Activated naive CD8-positive, alpha-beta T cell treated with anti-CD3 and anti-CD28 coated beads, Interleukin-2, amount 10 ng/mL, durations not matched to agents 7 days and 5 days (primary cell): Measurements from ENCODE around the gene NOP14. TPM values are rescaled to one million over a fixed set of nuclear protein-coding genes. Genes with fewer than 3 reads are reported as not detected.

ENCODE experiments used
- ATAC-seq: fragments of 150-1000 bp; cut with Tn5 transposase; one replicate; pipeline ENCODE4 v1.10.0; 2021; ENCODE audit warnings: low read depth, moderate library complexity
- POLR2A ChIA-PET: fragments of 350-600 bp; sonication (Branson Sonifier 250); formaldehyde crosslinking; loops from one replicate; lab custom pipeline; 2021; ENCODE audit warnings: antibody characterized with exemption; lab: Charles Lee
- DNase-seq: peaks from one replicate; pipeline ENCODE4 v3.0.0; 2021
- H3K27ac Mint-ChIP-seq: one replicate; pipeline ENCODE4 v1.8.0; 2022; ENCODE audit warnings: mild to moderate bottlenecking, mixed read lengths
- H3K27me3 Mint-ChIP-seq: one replicate; pipeline ENCODE4 v1.8.0; 2022; ENCODE audit warnings: mild to moderate bottlenecking, moderate library complexity, mixed read lengths
- H3K36me3 Mint-ChIP-seq: one replicate; pipeline ENCODE4 v1.8.0; 2021; ENCODE audit warnings: mild to moderate bottlenecking, mixed read lengths
- H3K4me1 Mint-ChIP-seq: one replicate; pipeline ENCODE4 v1.8.0; 2021; ENCODE audit warnings: mixed read lengths
- H3K4me3 Mint-ChIP-seq: one replicate; pipeline ENCODE4 v1.8.0; 2022; ENCODE audit warnings: mild to moderate bottlenecking, moderate library complexity, mixed read lengths
- H3K9me3 Mint-ChIP-seq: one replicate; pipeline ENCODE4 v1.8.0; 2021; ENCODE audit warnings: mixed read lengths
- total RNA-seq, 2 experiments: library from RNA; stranded (reverse); gene quantifications; one replicate each; pipeline ENCODE4 v1.2.3, GENCODE V29; 2021

NOP14 gene
- total RNA-seq, 2 experiments from 2014 or later = 36.8 to 40.3 TPM

GRCh38 chr4:2935762-2936743 is 27.2 kb downstream of the NOP14 start:
- no peaks in the 10 kb centered on the region for H3K27me3 Mint-ChIP-seq
- H3K4me3 Mint-ChIP-seq = peak overlapping the region; percentile 87
- no peak for ATAC-seq
- POLR2A ChIA-PET = interaction anchor here (0.8 to 2.3 kb wide), 18 partner anchors 8 to 467 kb away, joined by 3 to 12 read pairs (median 4); partner anchors contain the start of genes GRK4, NOP14 and RNF4
- H3K9me3 Mint-ChIP-seq = no peaks in the 10 kb centered on the region
- H3K36me3 Mint-ChIP-seq = peaks cover 13% of the 10 kb centered on the region
- peak; percentile 32 for DNase-seq
- H3K4me1 Mint-ChIP-seq = peaks cover 37% of the 10 kb centered on the region
- H3K27ac Mint-ChIP-seq = peak overlapping the region; percentile 88

- H3K27ac Mint-ChIP-seq = peak overlapping the region; percentile 88
- peaks cover 37% of the 10 kb centered on the region for H3K4me1 Mint-ChIP-seq
- H3K36me3 Mint-ChIP-seq = peaks cover 13% of the 10 kb centered on the region
- ATAC-seq (peak; percentile 62), DNase-seq (peak; percentile 99)
- H3K9me3 Mint-ChIP-seq = no peaks in the 10 kb centered on the region
- peak overlapping the region; percentile 87 for H3K4me3 Mint-ChIP-seq
- H3K27me3 Mint-ChIP-seq = no peaks in the 10 kb centered on the region
- POLR2A ChIA-PET = interaction anchor here (0.8 to 2.3 kb wide), 18 partner anchors 9 to 466 kb away, joined by 3 to 12 read pairs (median 4); partner anchors contain the start of genes GRK4, NOP14 and RNF4
Measured at GRCh38 chr4:2934813-2935761, 28.1 kb downstream of the NOP14 start.

- Mint-ChIP-seq H3K27ac (peak overlapping the region; percentile 51), H3K4me3 (peak overlapping the region; percentile 87), H3K36me3 (peaks cover 12% of the 10 kb centered on the region), H3K4me1 (peaks cover 36% of the 10 kb centered on the region), H3K9me3 (no peaks in the 10 kb centered on the region), H3K27me3 (no peaks in the 10 kb centered on the region)
- peak; percentile 5 for ATAC-seq
- POLR2A ChIA-PET = interaction anchor here (1.0 to 2.3 kb wide), 6 partner anchors 10 to 465 kb away, joined by 3 to 12 read pairs (median 4); partner anchors contain the start of gene RNF4
- DNase-seq = peak; percentile 61
Measured at GRCh38 chr4:2934077-2934812, 29.0 kb downstream of the NOP14 start.

- Mint-ChIP-seq H3K27ac (peak overlapping the region; percentile 88), H3K36me3 (peaks cover 10% of the 10 kb centered on the region), H3K9me3 (no peaks in the 10 kb centered on the region), H3K4me3 (peak overlapping the region; percentile 79), H3K4me1 (peaks cover 32% of the 10 kb centered on the region), H3K27me3 (no peaks in the 10 kb centered on the region)
- POLR2A ChIA-PET = no interaction called here
- ATAC-seq (no peak), DNase-seq (peak; percentile 43)
Measured at GRCh38 chr4:2933566-2934076, 29.6 kb downstream of the NOP14 start.

- ATAC-seq (no peak), DNase-seq (peak; percentile 52)
- Mint-ChIP-seq H3K27me3 (no peaks in the 10 kb centered on the region), H3K9me3 (no peaks in the 10 kb centered on the region), H3K4me1 (peaks cover 32% of the 10 kb centered on the region), H3K27ac (peak overlapping the region; percentile 88), H3K4me3 (peak overlapping the region; percentile 79), H3K36me3 (peaks cover 11% of the 10 kb centered on the region)
- POLR2A ChIA-PET = no interaction called here
Measured at GRCh38 chr4:2932951-2933565, 30.1 kb downstream of the NOP14 start.

GRCh38 chr4:2932321-2932950 is 30.8 kb downstream of the NOP14 start:
- POLR2A ChIA-PET = interaction anchor here (0.9 to 1.0 kb wide), 3 partner anchors 10 to 168 kb away, joined by 3 read pairs; no protein-coding TSS in a partner anchor

GRCh38 chr4:2931512-2932301 is 31.5 kb downstream of the NOP14 start:
- H3K4me1 Mint-ChIP-seq = peaks cover 26% of the 10 kb centered on the region
- peaks cover 12% of the 10 kb centered on the region for H3K36me3 Mint-ChIP-seq
- POLR2A ChIA-PET = interaction anchor here (0.9 to 1.0 kb wide), 3 partner anchors 9 to 168 kb away, joined by 3 read pairs; no protein-coding TSS in a partner anchor
- peak overlapping the region; percentile 79 for H3K4me3 Mint-ChIP-seq
- peak overlapping the region; percentile 84 for H3K27ac Mint-ChIP-seq
- DNase-seq (peak; percentile 70), ATAC-seq (peak; percentile 56)
- H3K27me3 Mint-ChIP-seq = no peaks in the 10 kb centered on the region
- H3K9me3 Mint-ChIP-seq = no peaks in the 10 kb centered on the region

More at GRCh38 chr4:2932321-2932950, 30.8 kb downstream of the NOP14 start:
- Mint-ChIP-seq H3K36me3 (peaks cover 12% of the 10 kb centered on the region), H3K4me3 (peak overlapping the region; percentile 79), H3K27ac (peak overlapping the region; percentile 88), H3K4me1 (peaks cover 31% of the 10 kb centered on the region), H3K9me3 (no peaks in the 10 kb centered on the region), H3K27me3 (no peaks in the 10 kb centered on the region)
- DNase-seq (peak; percentile 43), ATAC-seq (peak; percentile 2)

- H3K27me3 Mint-ChIP-seq = no peaks in the 10 kb centered on the region
- DNase-seq (peak; percentile 37), ATAC-seq (no peak)
- H3K4me1 Mint-ChIP-seq = peaks cover 19% of the 10 kb centered on the region
- H3K4me3 Mint-ChIP-seq = no peak overlapping the region
- no peaks in the 10 kb centered on the region for H3K9me3 Mint-ChIP-seq
- peak overlapping the region; percentile 61 for H3K27ac Mint-ChIP-seq
- H3K36me3 Mint-ChIP-seq = peaks cover 12% of the 10 kb centered on the region
- POLR2A ChIA-PET = interaction anchor here (1.0 kb wide), 2 partner anchors 8 to 167 kb away, joined by 3 read pairs; no protein-coding TSS in a partner anchor
Measured at GRCh38 chr4:2930758-2931511, 32.3 kb downstream of the NOP14 start.

GRCh38 chr4:2930135-2930757 is 33.0 kb downstream of the NOP14 start:
- no peak overlapping the region for H3K27ac Mint-ChIP-seq
- H3K36me3 Mint-ChIP-seq = peaks cover 12% of the 10 kb centered on the region
- peaks cover 15% of the 10 kb centered on the region for H3K4me1 Mint-ChIP-seq
- no peaks in the 10 kb centered on the region for H3K27me3 Mint-ChIP-seq
- H3K4me3 Mint-ChIP-seq = no peak overlapping the region
- ATAC-seq (no peak), DNase-seq (peak; percentile 23)
- no peaks in the 10 kb centered on the region for H3K9me3 Mint-ChIP-seq
- POLR2A ChIA-PET = no interaction called here

- Mint-ChIP-seq H3K4me3 (no peak overlapping the region), H3K36me3 (peaks cover 14% of the 10 kb centered on the region), H3K9me3 (no peaks in the 10 kb centered on the region), H3K27me3 (no peaks in the 10 kb centered on the region), H3K27ac (no peak overlapping the region), H3K4me1 (peaks cover 15% of the 10 kb centered on the region)
- no peak for ATAC-seq
- DNase-seq = peak; percentile 27
- POLR2A ChIA-PET = no interaction called here
Measured at GRCh38 chr4:2929469-2929868, 33.7 kb downstream of the NOP14 start.
